HepG2 (cell line): ENCODE data around the gene GDF7. TPM values are rescaled to one million over a fixed set of nuclear protein-coding genes. Genes with fewer than 3 reads are reported as not detected.
A peak's percentile ranks its signal among the peaks of the same experiment; 100 is the strongest.

Experiments used
- IKZF4 ChIP-seq: sonication (generic); formaldehyde crosslinking; IDR thresholded peaks from 2 replicates; pipeline ENCODE4 v1.5.1; 2020; ENCODE audit warnings: borderline replicate concordance, mild to moderate bottlenecking, low read depth, missing genetic modification reagents; ENCODE audit errors: not compliant biosample characterization
- NCOR1 ChIP-seq: fragments of 200-600 bp; sonication (generic); IDR thresholded peaks from 2 replicates; pipeline ENCODE4 v1.7.0; 2017; ENCODE audit warnings: antibody characterized with exemption, low read length, borderline replicate concordance
- NKX3-1 ChIP-seq: sonication (generic); formaldehyde crosslinking; IDR thresholded peaks from 2 replicates; pipeline ENCODE4 v1.5.0; 2020; ENCODE audit warnings: missing genetic modification reagents
- RNF2 ChIP-seq: fragments of 450-650 bp; conservative IDR thresholded peaks from 2 replicates; pipeline ENCODE4 v1.6.1; 2016; ENCODE audit warnings: low read depth
- SNAPC4 ChIP-seq: sonication (generic); formaldehyde crosslinking; IDR thresholded peaks from 2 replicates; pipeline ENCODE4 v1.4.0; 2020; ENCODE audit warnings: mild to moderate bottlenecking, missing genetic modification reagents
- SRSF1 ChIP-seq: fragments of 200-400 bp; formaldehyde crosslinking; optimal IDR thresholded peaks from 2 replicates; pipeline ENCODE3; 2017; ENCODE audit warnings: mild to moderate bottlenecking, low read depth, low read length, moderate library complexity
- STAT6 ChIP-seq: sonication (generic); formaldehyde crosslinking; IDR thresholded peaks from 2 replicates; pipeline ENCODE4 v1.4.0; 2020; ENCODE audit warnings: missing genetic modification reagents, mild to moderate bottlenecking, borderline replicate concordance
- TAF15 ChIP-seq: fragments of 200-400 bp; formaldehyde crosslinking; IDR thresholded peaks from one replicate; pipeline ENCODE4 v1.6.1; 2018; ENCODE audit warnings: mild to moderate bottlenecking, low read depth, low read length; ENCODE audit not compliant: poor library complexity, severe bottlenecking
- TEAD2 ChIP-seq: sonication (generic); formaldehyde crosslinking; IDR thresholded peaks from 2 replicates; pipeline ENCODE4 v1.9.0; 2021; ENCODE audit warnings: missing genetic modification reagents
- ZBTB43 ChIP-seq: sonication (generic); formaldehyde crosslinking; conservative IDR thresholded peaks from 2 replicates; pipeline ENCODE4 v1.4.0; 2020; ENCODE audit warnings: missing genetic modification reagents
- ZBTB44 ChIP-seq: sonication (generic); formaldehyde crosslinking; IDR thresholded peaks from 2 replicates; pipeline ENCODE4 v1.4.0; 2020; ENCODE audit warnings: missing genetic modification reagents
- ZNF235 ChIP-seq: sonication (generic); formaldehyde crosslinking; IDR thresholded peaks from 2 replicates; pipeline ENCODE4 v1.8.1; 2023; ENCODE audit warnings: mild to moderate bottlenecking, missing genetic modification reagents, borderline replicate concordance
- ZNF382 ChIP-seq: sonication (generic); formaldehyde crosslinking; IDR thresholded peaks from 2 replicates; pipeline ENCODE4 v1.5.0; 2020; ENCODE audit warnings: missing genetic modification reagents, mild to moderate bottlenecking, borderline replicate concordance
- ZNF710 ChIP-seq: sonication (generic); formaldehyde crosslinking; IDR thresholded peaks from 2 replicates; pipeline ENCODE4 v1.5.0; 2020; ENCODE audit warnings: mild to moderate bottlenecking, missing genetic modification reagents, borderline replicate concordance
- polyA plus RNA-seq, 8 experiments: library from polyadenylated mRNA; depleted of rRNA in 3 of 8; stranded (reverse) in 7 of 8; unstranded in 1 of 8; fragments of >200 nt; fragmentation: Illumina TruSeq in 4 of 8; extraction: Trizol in 4 of 8; gene quantifications; 2 replicates each; pipeline versions ENCODE4 v1.2.1 to v1.2.3, GENCODE V29; 2011 to 2016; ENCODE audit warnings: low read depth in 4 of 8, missing spikeins in 1 of 8, mixed read lengths in 1 of 8; ENCODE audit not compliant: insufficient read depth in 1 of 8
- total RNA-seq, 5 experiments: library from RNA; depleted of rRNA; stranded (reverse); fragments of >200 nt; fragmentation: Illumina TruSeq; extraction: Trizol; gene quantifications; 2 replicates each; pipeline ENCODE4 v1.2.3, GENCODE V29; 2016; ENCODE audit warnings: low read depth in 1 of 5

Gene GDF7
- total and polyA plus RNA-seq, 2 of the 13 experiments (the other 11 are each of a cell fraction or from before 2014, with no cell fraction given): 1.6 to 15.0 TPM

GRCh38 chr2:20666304-20667150 lies at the start of gene GDF7 (continued):
- TF ChIP-seq STAT6 (CRISPR knock-in tag) (no peak), SRSF1 (peak; percentile 74), NCOR1 (no peak), ZBTB44 (CRISPR knock-in tag) (no peak; the same call in 1 of the 2 replicates), ZNF710 (CRISPR knock-in tag) (peak; percentile 7; the same call in 1 of the 2 replicates), ZNF382 (CRISPR knock-in tag) (no peak), ZNF235 (CRISPR knock-in tag) (peak; percentile 34; the same call in 1 of the 2 replicates), SNAPC4 (CRISPR knock-in tag) (no peak), RNF2 (no peak), NKX3-1 (CRISPR knock-in tag) (no peak), ZBTB43 (no peak), TEAD2 (CRISPR knock-in tag) (no peak), IKZF4 (peak; percentile 8), TAF15 (no peak)
